GM06990 (cell line): ENCODE results near the gene VNN1.
A peak's percentile ranks its signal among the peaks of the same experiment; 100 is the strongest.

Experiments used
- DNase-seq: peaks from one replicate; pipeline ENCODE4 v3.0.0-alpha.2; 2011; ENCODE audit not compliant: insufficient read length; ENCODE audit errors: extremely low read depth
- H3K27me3 ChIP-seq: replicated peaks from 2 replicates; pipeline ENCODE4 v1.6.0; 2011; ENCODE audit warnings: low read length; ENCODE audit not compliant: control insufficient read depth, insufficient read depth
- H3K36me3 ChIP-seq: 2 replicates; pipeline ENCODE4 v1.5.1; 2011; ENCODE audit warnings: low read length; ENCODE audit not compliant: control insufficient read depth, insufficient read depth
- H3K4me3 ChIP-seq: replicated peaks from 2 replicates; pipeline ENCODE4 v1.5.1; 2011; ENCODE audit warnings: low read depth, mild to moderate bottlenecking, control low read depth, low read length
- TF ChIP-seq, protein P1 (sequence below): IDR thresholded peaks from 2 replicates; pipeline ENCODE4 v1.5.1; 2011; ENCODE audit warnings: low read length, control low read depth, mild to moderate bottlenecking, inconsistent platforms; ENCODE audit not compliant: insufficient read depth, poor library complexity, severe bottlenecking

The VNN1 gene

DNA sequence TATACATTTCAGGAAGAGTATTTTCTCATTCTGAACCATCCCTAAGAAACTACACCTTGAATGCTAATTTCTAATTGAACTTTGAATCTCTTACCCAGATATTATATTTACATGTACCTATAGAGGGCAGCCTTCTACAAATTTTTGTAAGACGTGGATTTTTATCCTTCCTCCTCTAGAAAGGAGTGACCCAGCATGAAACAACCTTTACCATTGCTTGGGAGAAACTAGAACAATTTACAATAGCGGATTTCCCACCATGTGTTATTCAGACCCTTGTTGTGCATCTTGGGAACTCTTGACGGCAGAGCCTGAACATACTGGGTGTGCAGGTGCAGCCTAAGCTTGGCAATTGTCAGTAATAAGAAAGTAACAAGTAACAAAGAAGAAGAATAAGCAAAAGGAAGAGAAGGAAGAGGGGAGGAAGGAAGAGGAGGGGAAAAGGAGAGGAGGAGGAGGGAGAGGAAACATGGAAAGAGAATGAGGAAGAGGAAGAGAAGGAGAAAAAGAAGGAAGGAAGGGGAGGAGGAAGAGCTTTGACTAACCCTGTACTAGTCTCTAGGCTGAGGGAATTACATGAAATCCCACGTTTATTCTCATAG lies 44.1 kb downstream of the VNN1 start:
- Histone ChIP-seq H3K4me3 (no peak overlapping the region), H3K27me3 (no peaks in the 10 kb centered on the region), H3K36me3 (no peaks in the 10 kb centered on the region)
- DNase-seq, result peak; percentile 3
- TF ChIP-seq, protein P1, sequence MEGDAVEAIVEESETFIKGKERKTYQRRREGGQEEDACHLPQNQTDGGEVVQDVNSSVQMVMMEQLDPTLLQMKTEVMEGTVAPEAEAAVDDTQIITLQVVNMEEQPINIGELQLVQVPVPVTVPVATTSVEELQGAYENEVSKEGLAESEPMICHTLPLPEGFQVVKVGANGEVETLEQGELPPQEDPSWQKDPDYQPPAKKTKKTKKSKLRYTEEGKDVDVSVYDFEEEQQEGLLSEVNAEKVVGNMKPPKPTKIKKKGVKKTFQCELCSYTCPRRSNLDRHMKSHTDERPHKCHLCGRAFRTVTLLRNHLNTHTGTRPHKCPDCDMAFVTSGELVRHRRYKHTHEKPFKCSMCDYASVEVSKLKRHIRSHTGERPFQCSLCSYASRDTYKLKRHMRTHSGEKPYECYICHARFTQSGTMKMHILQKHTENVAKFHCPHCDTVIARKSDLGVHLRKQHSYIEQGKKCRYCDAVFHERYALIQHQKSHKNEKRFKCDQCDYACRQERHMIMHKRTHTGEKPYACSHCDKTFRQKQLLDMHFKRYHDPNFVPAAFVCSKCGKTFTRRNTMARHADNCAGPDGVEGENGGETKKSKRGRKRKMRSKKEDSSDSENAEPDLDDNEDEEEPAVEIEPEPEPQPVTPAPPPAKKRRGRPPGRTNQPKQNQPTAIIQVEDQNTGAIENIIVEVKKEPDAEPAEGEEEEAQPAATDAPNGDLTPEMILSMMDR, result peak; percentile 40

GRCh38 chr6:132666118-132666517 lies 47.7 kb downstream of the VNN1 start:
- no peaks in the 10 kb centered on the region for H3K27me3 ChIP-seq
- no peak for DNase-seq
- H3K4me3 ChIP-seq, result no peak overlapping the region
- TF ChIP-seq, protein P1, result no peak
- no peaks in the 10 kb centered on the region for H3K36me3 ChIP-seq

GRCh38 chr6:132664309-132665034 lies 49.4 kb downstream of the VNN1 start:
- no peaks in the 10 kb centered on the region for H3K36me3 ChIP-seq
- no peak for DNase-seq
- TF ChIP-seq, protein P1, result no peak
- H3K4me3 ChIP-seq, result no peak overlapping the region
- no peaks in the 10 kb centered on the region for H3K27me3 ChIP-seq

- Histone ChIP-seq H3K27me3 (no peaks in the 10 kb centered on the region), H3K4me3 (no peak overlapping the region), H3K36me3 (no peaks in the 10 kb centered on the region)
- TF ChIP-seq, protein P1, result no peak
- DNase-seq, result no peak
Observed at GRCh38 chr6:132663661-132664060, 50.2 kb downstream of the VNN1 start.

DNA sequence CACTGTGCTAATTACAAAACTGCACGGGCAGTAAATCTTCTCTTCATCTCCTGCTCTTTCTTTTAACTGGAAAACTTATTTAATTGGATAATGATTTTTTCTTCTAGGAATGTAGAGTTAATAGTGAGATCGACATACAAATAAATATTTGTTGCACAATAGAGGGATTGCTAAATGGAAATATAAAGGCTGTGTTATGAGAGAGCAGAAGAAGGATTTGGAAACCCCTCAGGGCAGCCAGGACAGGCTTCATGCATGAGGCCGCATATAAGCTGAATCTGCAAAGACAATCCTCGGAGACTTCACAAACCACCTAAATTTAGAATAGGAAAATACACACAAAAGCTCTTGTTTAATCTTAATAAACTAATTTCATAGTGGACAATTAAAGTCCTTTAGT lies 51.9 kb downstream of the VNN1 start:
- DNase-seq, result no peak
- TF ChIP-seq, protein P1, result no peak
- Histone ChIP-seq H3K36me3 (no peaks in the 10 kb centered on the region), H3K4me3 (no peak overlapping the region), H3K27me3 (no peaks in the 10 kb centered on the region)
